Thyroid gland (tissue), 4 donors: ENCODE data around the gene ASCC3. TPM values are rescaled to one million over a fixed set of nuclear protein-coding genes. Genes with fewer than 3 reads are reported as not detected.
"Not testable (repeated sequence)": the region's sequence is repeated elsewhere in the genome, so short reads cannot be mapped to it uniquely, and the experiment has no call there.

Experiments
- DNase-seq, 2 donors: peaks; one replicate each; pipeline ENCODE4 v3.0.0-alpha.2; 2019
- H3K27ac ChIP-seq, 3 donors: fragments of 200-600 bp; sonication (generic); 1 replicate in 2 of 3; 2 replicates in 1 of 3; pipeline ENCODE4 v1.5.1; 2016 to 2019; ENCODE audit warnings: mild to moderate bottlenecking in 1 of 3, moderate library complexity in 1 of 3
- H3K27me3 ChIP-seq: fragments of 200-600 bp; sonication (generic); one replicate; pipeline ENCODE4 v1.5.1; 2019
- H3K36me3 ChIP-seq, 2 donors: fragments of 200-600 bp; sonication (generic); one replicate each; pipeline ENCODE4 v1.5.1; 2016 to 2019
- H3K4me1 ChIP-seq, 2 donors: fragments of 200-600 bp; sonication (generic); one replicate each; pipeline ENCODE4 v1.5.1; 2017 to 2019
- H3K4me3 ChIP-seq, 3 donors: fragments of 200-600 bp; sonication (generic); replicated peaks in 1 of 3; 1 replicate in 2 of 3; 2 replicates in 1 of 3; pipeline ENCODE4 v1.5.1; 2016; ENCODE audit warnings: mild to moderate bottlenecking in 1 of 3
- H3K9me3 ChIP-seq: fragments of 200-600 bp; sonication (generic); one replicate; pipeline ENCODE4 v1.5.1; 2017
- POLR2A ChIP-seq, 2 donors: fragments of 450-650 bp; IDR thresholded peaks; one replicate each; pipeline ENCODE4 v1.6.1; 2017; ENCODE audit warnings: antibody characterized with exemption in 2 of 2, mild to moderate bottlenecking in 2 of 2, moderate library complexity in 1 of 2
- WGBS, 2 donors: methylation state at CpG; one replicate each; pipeline ENCODE4 v1.1.5; 2017; 5-methylcytosine and 5-hydroxymethylcytosine counted together
- intact Hi-C: fragments of 100-400 bp; cut with DNase I; formaldehyde crosslinking; loops from one replicate; pipeline ENCODE4 v1.15.1; 2023
- total RNA-seq, 4 donors: library from RNA; depleted of rRNA; stranded (reverse); fragments of >200 nt; gene quantifications; one replicate each; pipeline ENCODE4 v1.2.3, GENCODE V29; 2016
- TF ChIP-seq, protein P1 (sequence below), 6 experiments: fragments of 200-600 bp in 3 of 6; fragments of 450-650 bp in 3 of 6; sonication (generic) in 3 of 6; IDR thresholded peaks; one replicate each; pipeline ENCODE4 v1.5.1; 2016 to 2019; ENCODE audit warnings: antibody characterized with exemption in 6 of 6, mild to moderate bottlenecking in 2 of 6, inconsistent platforms in 1 of 6, moderate library complexity in 1 of 6

ASCC3 gene
- total RNA-seq, 4 donors from 2014 or later = 27.3 to 40.1 (median 33.8) TPM

DNA sequence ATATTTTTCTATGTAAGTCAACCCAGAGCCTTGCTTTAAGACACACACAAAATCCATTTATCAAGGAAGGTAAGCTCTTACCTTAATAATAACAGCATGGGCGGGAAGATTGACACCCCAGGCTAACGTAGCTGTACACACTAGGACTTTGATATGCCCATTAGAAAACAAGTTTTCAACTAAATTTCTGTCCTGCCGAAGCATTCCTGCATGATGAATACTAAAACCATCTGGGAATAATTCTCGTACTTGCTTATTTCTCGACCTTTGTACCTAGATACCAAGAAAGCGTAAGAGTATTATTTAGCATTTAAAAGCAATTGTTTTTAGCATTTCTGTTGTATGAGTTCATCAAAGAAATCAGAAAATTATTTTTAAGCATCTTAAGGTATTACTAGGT is 218.9 kb downstream of the ASCC3 start:
- Histone ChIP-seq H3K27ac (no peak overlapping the region), H3K4me3 (no peak overlapping the region), H3K4me1 (no peaks in the 10 kb centered on the region), H3K9me3 (no peaks in the 10 kb centered on the region), H3K27me3 (no peaks in the 10 kb centered on the region), H3K36me3 (no peaks in the 10 kb centered on the region)
- no peak for TF ChIP-seq POLR2A (IDR thresholded peaks at IDR 0.05)
- TF ChIP-seq, protein P1, sequence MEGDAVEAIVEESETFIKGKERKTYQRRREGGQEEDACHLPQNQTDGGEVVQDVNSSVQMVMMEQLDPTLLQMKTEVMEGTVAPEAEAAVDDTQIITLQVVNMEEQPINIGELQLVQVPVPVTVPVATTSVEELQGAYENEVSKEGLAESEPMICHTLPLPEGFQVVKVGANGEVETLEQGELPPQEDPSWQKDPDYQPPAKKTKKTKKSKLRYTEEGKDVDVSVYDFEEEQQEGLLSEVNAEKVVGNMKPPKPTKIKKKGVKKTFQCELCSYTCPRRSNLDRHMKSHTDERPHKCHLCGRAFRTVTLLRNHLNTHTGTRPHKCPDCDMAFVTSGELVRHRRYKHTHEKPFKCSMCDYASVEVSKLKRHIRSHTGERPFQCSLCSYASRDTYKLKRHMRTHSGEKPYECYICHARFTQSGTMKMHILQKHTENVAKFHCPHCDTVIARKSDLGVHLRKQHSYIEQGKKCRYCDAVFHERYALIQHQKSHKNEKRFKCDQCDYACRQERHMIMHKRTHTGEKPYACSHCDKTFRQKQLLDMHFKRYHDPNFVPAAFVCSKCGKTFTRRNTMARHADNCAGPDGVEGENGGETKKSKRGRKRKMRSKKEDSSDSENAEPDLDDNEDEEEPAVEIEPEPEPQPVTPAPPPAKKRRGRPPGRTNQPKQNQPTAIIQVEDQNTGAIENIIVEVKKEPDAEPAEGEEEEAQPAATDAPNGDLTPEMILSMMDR (IDR thresholded peaks at IDR 0.05) = no peak
- no peak for DNase-seq
- 95 to 96% methylated on average over 6 of the region's 6 CpGs for WGBS, 2 donors
- intact Hi-C loops = loop anchor here (10.0 kb wide), 1 partner anchor 547 kb away; no protein-coding TSS in a partner anchor

DNA sequence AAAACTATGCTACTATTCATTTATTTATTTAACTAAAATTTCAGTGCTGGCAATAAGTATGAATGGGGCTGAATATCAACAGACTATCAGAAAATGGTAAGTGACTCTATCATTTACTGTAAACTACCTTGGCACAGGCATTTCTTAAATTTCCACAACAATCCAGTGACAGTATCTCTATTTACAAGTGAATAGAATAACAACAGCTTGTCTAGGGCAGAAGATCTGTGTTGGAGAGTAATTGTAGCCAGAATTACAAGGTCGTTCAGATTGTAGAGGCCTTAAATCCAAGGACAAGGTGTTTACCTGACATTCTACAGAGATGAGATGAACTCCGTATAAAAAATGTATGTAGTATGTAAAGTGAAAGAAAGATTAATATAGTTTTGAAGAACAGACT is 222.6 kb downstream of the ASCC3 start:
- intact Hi-C loops = no loop called here
- Histone ChIP-seq H3K4me1 (no peaks in the 10 kb centered on the region), H3K36me3 (no peaks in the 10 kb centered on the region), H3K4me3 (no peak overlapping the region), H3K27ac (no peak overlapping the region), H3K27me3 (no peaks in the 10 kb centered on the region), H3K9me3 (no peaks in the 10 kb centered on the region)
- WGBS, 2 donors = 70% methylated on average over 2 of the region's 2 CpGs
- TF ChIP-seq POLR2A (IDR thresholded peaks at IDR 0.05) = no peak
- TF ChIP-seq, protein P1 (IDR thresholded peaks at IDR 0.05) = no peak
- DNase-seq = no peak

DNA sequence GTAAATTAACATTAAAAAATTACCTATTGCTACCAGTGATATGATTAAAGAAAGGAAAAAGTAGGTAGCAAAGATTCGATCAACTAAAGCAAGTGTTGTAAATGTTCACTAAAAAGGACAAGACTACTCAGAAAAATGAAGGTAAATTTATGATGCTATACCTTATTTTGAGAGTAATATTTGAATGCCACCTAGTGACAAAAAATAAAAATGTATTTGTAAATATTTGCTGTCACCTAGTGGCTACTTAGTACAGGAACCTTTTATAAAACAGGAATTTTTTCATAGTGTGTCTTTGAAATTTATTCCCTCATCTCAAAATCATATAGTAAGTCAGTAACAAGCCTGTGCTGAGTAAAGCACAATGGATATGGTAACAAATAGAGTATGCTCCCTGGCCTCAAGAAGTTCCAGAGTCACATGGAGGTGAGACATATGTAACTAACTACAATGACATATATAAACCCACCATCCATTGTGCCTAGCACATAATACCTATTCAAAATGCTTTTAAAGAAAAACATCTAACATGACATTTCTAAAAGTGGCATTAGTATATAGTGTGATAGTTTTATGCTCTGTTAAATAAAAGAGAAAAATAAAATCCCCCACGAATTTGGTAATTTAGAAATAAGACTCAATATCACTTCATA is 223.3 kb downstream of the ASCC3 start:
- no peak overlapping the region for H3K27ac ChIP-seq
- 88 to 92% methylated on average over 2 of the region's 2 CpGs for WGBS, 2 donors
- intact Hi-C loops = no loop called here
- no peak for TF ChIP-seq POLR2A (IDR thresholded peaks at IDR 0.05)
- TF ChIP-seq, protein P1 (IDR thresholded peaks at IDR 0.05) = peak in 4 of 6 experiments; percentile 5 to 67 (median 47)
- DNase-seq = no peak
- no peaks in the 10 kb centered on the region for H3K4me1 ChIP-seq
- H3K36me3 ChIP-seq = no peaks in the 10 kb centered on the region
- H3K27me3 ChIP-seq = no peaks in the 10 kb centered on the region
- H3K4me3 ChIP-seq = no peak overlapping the region
- H3K9me3 ChIP-seq = no peaks in the 10 kb centered on the region

DNA sequence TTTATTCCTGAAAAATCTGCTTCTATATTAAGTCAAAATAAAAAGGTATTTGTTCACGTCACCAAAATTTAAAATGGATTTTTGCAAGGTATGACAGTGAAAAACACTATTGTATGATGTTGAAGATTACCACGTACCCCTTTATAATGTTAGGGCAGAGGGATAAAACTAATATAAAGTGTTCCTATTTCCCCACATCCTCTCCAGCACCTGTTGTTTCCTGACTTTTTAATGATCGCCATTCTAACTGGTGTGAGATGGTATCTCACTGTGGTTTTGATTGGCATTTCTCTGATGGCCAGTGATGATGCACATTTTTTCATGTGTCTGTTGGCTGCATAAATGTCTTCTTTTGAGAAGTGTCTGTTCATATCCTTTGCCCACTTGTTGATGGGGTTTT is 240.0 kb downstream of the ASCC3 start:
- H3K27me3 ChIP-seq, H3K27ac ChIP-seq, DNase-seq, intact Hi-C loops, H3K9me3 ChIP-seq, H3K4me1 ChIP-seq, H3K4me3 ChIP-seq, H3K36me3 ChIP-seq: not testable (repeated sequence)
- WGBS, 2 donors = 96% methylated on average over 3 of the region's 3 CpGs

DNA sequence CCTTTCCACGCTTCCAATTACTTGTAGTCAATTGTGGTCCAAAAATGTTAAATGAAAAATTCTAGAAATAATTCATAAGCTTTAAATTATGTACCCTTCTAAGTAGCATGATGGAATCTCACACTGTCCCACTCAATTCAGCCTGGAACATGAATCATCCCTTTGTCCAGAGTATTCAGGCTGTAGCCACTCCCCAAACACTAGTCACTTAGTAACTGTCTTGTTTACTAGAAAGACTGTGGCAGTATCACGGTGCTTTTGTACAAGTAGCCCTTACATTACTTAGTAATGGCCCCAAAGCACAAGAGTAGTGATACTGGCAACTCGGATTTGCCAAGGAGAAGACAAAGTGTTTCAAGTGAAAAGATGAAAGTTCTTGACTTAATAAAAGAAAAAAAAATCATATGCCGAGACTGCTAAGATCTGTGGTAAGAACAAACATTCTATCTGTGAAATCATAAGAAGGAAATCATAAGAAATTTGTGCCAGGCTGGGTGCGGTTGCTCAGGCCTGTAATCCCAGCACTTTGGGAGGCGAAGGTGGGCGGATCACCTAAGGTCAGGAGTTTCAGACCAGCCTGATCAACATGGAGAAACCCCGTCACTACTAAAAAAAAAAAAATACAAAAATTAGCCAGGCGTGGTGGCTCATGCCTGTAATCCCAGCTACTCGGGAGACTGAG is 247.9 kb downstream of the ASCC3 start:
- 85 to 87% methylated on average over 10 of the region's 10 CpGs for WGBS, 2 donors
- intact Hi-C loops = no loop called here
- Histone ChIP-seq H3K9me3 (no peaks in the 10 kb centered on the region), H3K27me3 (no peaks in the 10 kb centered on the region), H3K36me3 (no peaks in the 10 kb centered on the region), H3K27ac (no peak overlapping the region), H3K4me1 (no peaks in the 10 kb centered on the region), H3K4me3 (no peak overlapping the region)
- no peak for DNase-seq
- no peak for TF ChIP-seq POLR2A (IDR thresholded peaks at IDR 0.05)
- TF ChIP-seq, protein P1 (IDR thresholded peaks at IDR 0.05) = no peak
